ENCODE data around the gene CEACAM19. TPM values are rescaled to one million over a fixed set of nuclear protein-coding genes. Genes with fewer than 3 reads are reported as not detected.
"Not testable (repeated sequence)": the region's sequence is repeated elsewhere in the genome, so short reads cannot be mapped to it uniquely, and the experiment has no call there.

CEACAM19 gene
- 11.1 TPM for polyA plus RNA-seq (2013, experiment 1 of 2; ENCODE audit: insufficient read length)
- 6.1 TPM for polyA plus RNA-seq (2013, experiment 2 of 2; ENCODE audit: insufficient read length)

GRCh38 chr19:44671400-44671799, at the start of gene CEACAM19:
Gene CEACAM19, plus strand, starts transcription at chr19:44671482. Its CDS starts 450 bp downstream, at chr19:44671932.
- no peak for DNase-seq

DNA sequence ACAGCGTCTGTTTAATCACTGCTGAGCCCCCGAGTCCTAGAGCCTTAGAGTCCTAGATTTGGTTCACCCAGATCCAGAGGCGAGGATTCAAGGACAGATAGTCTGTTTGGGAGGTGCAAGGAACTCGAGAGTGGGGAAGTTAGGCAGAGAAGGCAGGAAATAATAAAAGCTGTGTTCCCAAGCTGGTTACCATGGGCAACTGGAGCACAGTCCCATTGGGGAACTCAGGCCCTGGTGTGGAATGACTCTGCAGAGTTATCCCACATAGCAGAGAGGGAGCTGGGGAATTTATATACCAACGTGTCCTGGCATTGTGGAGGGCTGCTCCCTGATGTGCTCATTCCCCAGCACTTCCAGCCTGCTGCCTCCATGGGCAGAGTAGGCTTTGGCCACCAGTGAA, 48.2 kb upstream of the CEACAM19 start:
- DNase-seq, result peak; percentile 79

GRCh38 chr19:44623626-44624025, 47.7 kb upstream of the CEACAM19 start:
- no peak for DNase-seq

- no peak for DNase-seq
These were observed 46.4 kb upstream of the CEACAM19 start for GRCh38 chr19:44624840-44625354.

DNA sequence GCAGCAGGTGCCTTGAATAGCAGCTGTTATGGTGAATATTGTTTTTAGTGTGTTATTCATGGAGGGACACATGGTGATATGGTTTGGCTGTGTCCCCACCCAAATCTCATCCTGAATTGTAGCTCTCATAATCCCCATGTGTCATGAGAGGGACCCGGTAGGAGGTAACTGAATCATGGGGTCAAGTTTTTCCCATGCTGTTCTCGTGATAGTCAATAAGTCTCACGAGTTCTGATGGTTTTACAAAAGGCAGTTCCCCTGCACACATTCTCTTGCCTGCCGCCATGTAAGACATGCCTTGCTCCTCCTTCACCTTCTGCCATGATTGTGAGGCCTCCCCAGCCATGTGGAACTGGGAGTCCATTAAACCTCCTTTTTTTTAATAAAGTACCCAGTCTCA, 45.6 kb upstream of the CEACAM19 start:
- DNase-seq, result peak; percentile 68

GRCh38 chr19:44626048-44626624, 45.1 kb upstream of the CEACAM19 start:
- DNase-seq, result peak; percentile 98

GRCh38 chr19:44627631-44628030, 43.7 kb upstream of the CEACAM19 start:
- DNase-seq, result peak; percentile 33

DNA sequence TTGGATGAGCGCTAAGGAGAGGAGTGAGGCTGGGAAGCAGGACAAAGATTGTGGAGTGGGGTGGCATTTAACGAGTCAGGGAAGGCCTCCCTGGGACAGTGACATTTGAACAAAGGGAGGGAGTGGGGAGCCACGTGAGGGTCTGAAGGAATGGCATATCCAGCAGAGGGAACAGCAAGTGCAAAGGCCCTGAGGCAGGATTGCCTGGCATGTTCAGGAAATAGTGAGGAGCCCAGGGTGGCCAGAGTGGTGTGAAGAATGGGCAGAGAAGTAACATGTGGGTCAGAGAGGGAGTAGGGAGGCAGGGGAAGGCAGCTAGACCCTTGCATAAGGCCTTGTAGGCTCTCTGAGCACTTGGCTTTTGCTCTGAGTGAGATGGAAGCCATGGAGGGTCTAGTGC, 42.5 kb upstream of the CEACAM19 start:
- no peak for DNase-seq

GRCh38 chr19:44631611-44632010, 39.7 kb upstream of the CEACAM19 start:
- not testable (repeated sequence) for DNase-seq

- DNase-seq, result not testable (repeated sequence)
These were observed 37.2 kb upstream of the CEACAM19 start for GRCh38 chr19:44634058-44634457.

- DNase-seq, result no peak
These were observed 36.5 kb upstream of the CEACAM19 start for GRCh38 chr19:44634785-44635184.

GRCh38 chr19:44635581-44636438, 35.5 kb upstream of the CEACAM19 start:
- peak; percentile 73 for DNase-seq

DNA sequence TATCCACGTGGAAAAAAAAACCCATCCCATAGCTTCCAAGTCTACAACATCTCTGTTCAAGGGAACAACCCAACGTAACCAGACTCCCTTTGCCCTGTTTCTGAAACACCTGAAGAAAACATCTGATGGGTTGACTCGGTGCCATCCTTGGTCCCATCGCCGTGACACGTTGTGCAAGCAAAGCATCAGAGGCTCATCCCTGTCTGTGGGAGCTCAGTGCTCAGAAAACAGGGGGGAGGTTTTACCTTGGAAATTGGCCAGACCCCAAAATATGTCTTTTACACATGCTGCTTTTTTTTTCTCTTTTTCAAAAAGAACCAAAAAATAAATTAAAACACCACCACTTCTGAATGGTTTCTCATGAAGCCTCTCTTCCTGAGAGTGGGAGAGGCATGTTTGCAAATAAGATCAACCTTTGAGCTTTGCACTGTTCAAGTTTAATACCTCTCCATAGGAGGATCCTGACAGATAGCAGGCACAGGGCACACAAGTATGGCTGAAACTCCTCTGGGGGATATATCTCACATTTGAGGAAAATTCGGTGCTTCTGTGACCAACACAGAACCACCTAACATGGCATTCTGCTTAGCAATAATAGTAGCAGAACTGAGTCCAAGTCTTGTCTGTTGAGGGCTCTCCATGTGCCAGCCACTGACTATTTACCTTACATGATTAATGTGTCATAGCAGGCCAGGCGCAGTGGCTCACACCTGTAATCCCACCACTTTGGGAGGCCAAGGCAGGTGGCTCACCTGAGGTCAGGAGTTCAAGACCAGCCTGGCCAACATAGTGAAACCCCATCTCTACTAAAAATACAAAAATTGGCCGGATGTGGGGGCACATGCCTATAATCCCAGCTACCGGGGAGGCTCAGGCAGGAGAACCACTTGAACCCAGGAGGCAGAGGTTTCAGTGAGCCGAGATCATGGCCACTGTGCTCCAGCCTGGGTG, 34.6 kb upstream of the CEACAM19 start:
- no peak for DNase-seq

GRCh38 chr19:44637390-44637764, 33.9 kb upstream of the CEACAM19 start:
- no peak for DNase-seq

DNA sequence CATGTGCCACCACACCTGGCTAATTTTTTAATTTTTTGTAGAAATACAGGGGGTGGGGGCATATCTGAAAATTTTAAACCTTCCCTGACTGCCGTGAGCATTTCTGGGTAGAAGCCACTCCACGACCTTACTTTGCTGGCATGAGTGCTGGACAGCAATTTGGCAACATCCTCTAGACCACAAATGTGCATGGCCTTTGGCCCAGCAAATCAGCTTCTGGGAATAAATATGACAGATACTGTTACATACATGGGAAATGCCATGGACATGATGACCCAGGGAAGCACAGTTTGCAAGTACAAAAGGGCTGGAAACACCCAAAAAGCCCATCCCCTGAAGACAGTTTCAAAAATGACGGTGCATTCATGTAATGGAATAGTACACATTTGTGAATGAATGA, 30.8 kb upstream of the CEACAM19 start:
- peak; percentile 62 for DNase-seq

DNA sequence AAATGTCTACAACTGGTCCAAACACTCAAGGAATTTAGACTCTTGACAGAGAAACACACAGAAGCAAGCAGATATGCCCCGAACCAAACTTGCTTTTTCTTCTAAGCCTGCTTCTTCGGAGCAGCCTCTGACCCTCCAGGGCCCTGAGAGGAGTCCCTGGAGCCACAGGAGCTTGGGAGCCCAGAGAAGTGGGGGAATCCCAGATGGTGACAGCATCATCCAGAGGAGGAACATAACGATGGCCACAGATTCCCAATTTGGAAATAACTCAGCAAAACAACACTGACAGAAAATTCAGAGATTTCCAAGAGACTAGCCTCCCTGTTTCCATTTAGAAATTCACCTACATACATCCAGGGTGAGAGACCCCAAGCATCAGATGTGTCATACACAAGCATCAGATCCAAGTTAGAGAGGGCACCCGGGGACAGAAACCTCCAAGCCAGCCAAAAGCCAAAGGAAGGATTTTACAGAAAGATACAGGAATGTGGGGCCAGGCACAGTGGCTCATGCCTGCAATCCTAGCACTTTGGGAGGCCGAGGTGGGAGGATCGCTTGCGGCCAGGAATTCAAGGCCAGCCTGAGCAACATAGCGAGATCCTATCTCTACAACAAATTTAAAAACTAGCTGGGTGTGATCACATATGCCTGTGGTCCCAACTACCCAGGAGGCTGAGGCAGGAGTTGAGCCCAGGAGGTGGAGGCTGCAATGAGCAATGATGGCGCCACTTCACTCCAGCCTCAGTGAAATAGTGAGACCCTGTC, 29.6 kb upstream of the CEACAM19 start:
- DNase-seq, result no peak

DNA sequence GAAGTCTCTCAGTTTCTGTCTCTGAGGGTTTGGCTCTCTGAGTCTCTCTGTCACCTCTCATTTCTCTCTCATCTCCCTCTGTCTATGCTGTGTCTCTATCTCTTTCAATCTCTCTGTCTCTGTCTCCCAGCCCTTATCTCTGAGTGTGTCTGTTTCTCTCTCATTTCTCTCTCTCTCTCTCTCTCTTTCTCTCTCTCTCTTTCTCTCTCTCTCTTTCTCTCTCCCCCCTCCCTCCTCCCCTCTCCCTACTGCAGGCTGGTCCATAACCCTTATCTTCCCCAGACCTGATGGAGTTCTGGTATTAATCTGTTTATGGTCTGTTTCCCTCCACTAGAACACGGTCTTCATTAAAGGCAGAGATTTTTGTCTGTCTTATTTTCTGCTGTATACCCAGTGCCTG, 28.9 kb upstream of the CEACAM19 start:
- no peak for DNase-seq

DNA sequence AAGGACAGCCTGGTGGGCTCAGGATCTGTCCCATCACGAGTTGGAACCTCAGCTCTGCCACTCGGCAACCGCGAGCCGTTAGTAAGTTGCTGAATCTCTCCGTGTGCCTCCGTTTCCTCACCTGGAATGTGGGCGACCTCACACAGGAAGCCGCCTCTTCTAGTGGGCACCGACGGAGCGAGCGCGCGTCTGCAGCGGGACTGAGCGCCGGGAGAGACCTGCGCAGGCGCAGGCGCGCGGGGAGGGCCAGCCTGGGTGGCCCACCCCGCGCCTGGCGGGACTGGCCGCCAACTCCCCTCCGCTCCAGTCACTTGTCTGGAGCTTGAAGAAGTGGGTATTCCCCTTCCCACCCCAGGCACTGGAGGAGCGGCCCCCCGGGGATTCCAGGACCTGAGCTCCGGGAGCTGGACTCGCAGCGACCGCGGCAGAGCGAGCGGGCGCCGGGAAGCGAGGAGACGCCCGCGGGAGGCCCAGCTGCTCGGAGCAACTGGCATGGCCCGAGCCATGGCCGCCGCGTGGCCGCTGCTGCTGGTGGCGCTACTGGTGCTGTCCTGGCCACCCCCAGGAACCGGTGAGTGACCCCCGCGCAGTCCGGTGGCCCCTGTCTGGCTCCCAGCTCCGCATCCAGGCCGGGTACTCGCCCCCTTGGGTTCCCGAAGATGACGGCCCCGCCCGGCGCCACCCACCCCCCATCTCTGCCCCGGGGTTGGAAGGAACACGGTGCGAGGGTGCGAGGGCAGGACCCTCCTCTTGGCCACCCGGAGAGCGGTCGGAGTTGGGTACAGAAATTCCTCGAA, 27.5 kb upstream of the CEACAM19 start, which contains the start of gene PVR:
PVR (plus strand) TSS at position 306 of the 797 bp plus-strand sequence; CDS start at position 493, 187 bp downstream.
- peak; percentile 84 for DNase-seq

GRCh38 chr19:44644402-44645016, 26.8 kb upstream of the CEACAM19 start:
- peak; percentile 45 for DNase-seq

- DNase-seq, result no peak
These were observed 25.8 kb upstream of the CEACAM19 start for GRCh38 chr19:44645407-44646048.

Data from fibroblast of skin of back (primary cell).